ENCODE measurements around the gene PERM1.
A peak's percentile ranks its signal among the peaks of the same experiment; 100 is the strongest.
"Not testable (repeated sequence)": the region's sequence is repeated elsewhere in the genome, so short reads cannot be mapped to it uniquely, and the experiment has no call there.

PERM1 gene

GRCh38 chr1:1014799-1015681 lies 33.1 kb upstream of the PERM1 start:
- Histone ChIP-seq H3K27ac (ENCODE audit: low read depth, low read length) (no peak overlapping the region), H3K4me1 (ENCODE audit: control insufficient read depth in 1 of 2, insufficient read depth in 2 of 2, low read length in 2 of 2) (peaks cover 6 to 13% of the 10 kb centered on the region in 2 donors), H3K4me3 (ENCODE audit: low read depth in 1 of 2, low read length in 2 of 2) (no peak overlapping the region), H3K9me3 (ENCODE audit: control insufficient read depth in 1 of 2, low read length in 2 of 2) (no peaks in the 10 kb centered on the region), H3K36me3 (ENCODE audit: control insufficient read depth in 1 of 2, insufficient read depth in 2 of 2, low read length in 2 of 2) (no peaks in the 10 kb centered on the region), H3K27me3 (ENCODE audit: control insufficient read depth in 1 of 2, insufficient read depth in 2 of 2, low read length in 2 of 2) (no peaks in the 10 kb centered on the region), H3K9ac (ENCODE audit: low read depth in 1 of 2, low read length in 2 of 2) (peak overlapping the region in 1 of 2 donors; percentile 90)

- H3K9ac ChIP-seq (ENCODE audit: low read depth in 1 of 2, low read length in 2 of 2), result peak overlapping the region; percentile 90 to 93
- no peaks in the 10 kb centered on the region for H3K9me3 ChIP-seq (ENCODE audit: control insufficient read depth in 1 of 2, low read length in 2 of 2)
- no peaks in the 10 kb centered on the region for H3K36me3 ChIP-seq (ENCODE audit: control insufficient read depth in 1 of 2, insufficient read depth in 2 of 2, low read length in 2 of 2)
- peak overlapping the region; percentile 86 for H3K27ac ChIP-seq (ENCODE audit: low read depth, low read length)
- H3K4me3 ChIP-seq (ENCODE audit: low read depth in 1 of 2, low read length in 2 of 2), result peak overlapping the region; percentile 65 to 77
- H3K27me3 ChIP-seq (ENCODE audit: control insufficient read depth in 1 of 2, insufficient read depth in 2 of 2, low read length in 2 of 2), result no peaks in the 10 kb centered on the region
- H3K4me1 ChIP-seq (ENCODE audit: control insufficient read depth in 1 of 2, insufficient read depth in 2 of 2, low read length in 2 of 2), result peaks cover 6 to 13% of the 10 kb centered on the region in 2 donors
Observed at GRCh38 chr1:1013922-1014648, 32.2 kb upstream of the PERM1 start.

GRCh38 chr1:1013105-1013921 lies 31.4 kb upstream of the PERM1 start, which contains the start of gene ISG15:
Gene ISG15 (plus strand): TSS chr1:1013497. CDS start chr1:1013574, 77 bp downstream.
- Histone ChIP-seq H3K4me3 (ENCODE audit: low read depth in 1 of 2, low read length in 2 of 2) (peak within 1 kb of the TSS; percentile 65 to 77), H3K9me3 (ENCODE audit: control insufficient read depth in 1 of 2, low read length in 2 of 2) (no peaks in the 10 kb centered on the region), H3K27me3 (ENCODE audit: control insufficient read depth in 1 of 2, insufficient read depth in 2 of 2, low read length in 2 of 2) (no peaks in the 10 kb centered on the region), H3K36me3 (ENCODE audit: control insufficient read depth in 1 of 2, insufficient read depth in 2 of 2, low read length in 2 of 2) (no peaks in the 10 kb centered on the region), H3K27ac (ENCODE audit: low read depth, low read length) (peak within 1 kb of the TSS; percentile 86), H3K9ac (ENCODE audit: low read depth in 1 of 2, low read length in 2 of 2) (peak within 1 kb of the TSS; percentile 90 to 93), H3K4me1 (ENCODE audit: control insufficient read depth in 1 of 2, insufficient read depth in 2 of 2, low read length in 2 of 2) (peaks cover 6 to 13% of the 10 kb centered on the region in 2 donors)

- H3K27me3 ChIP-seq (ENCODE audit: control insufficient read depth in 1 of 2, insufficient read depth in 2 of 2, low read length in 2 of 2); H3K9me3 ChIP-seq (ENCODE audit: control insufficient read depth in 1 of 2, low read length in 2 of 2); H3K36me3 ChIP-seq (ENCODE audit: control insufficient read depth in 1 of 2, insufficient read depth in 2 of 2, low read length in 2 of 2): not testable (repeated sequence)
- Histone ChIP-seq H3K4me1 (ENCODE audit: control insufficient read depth in 1 of 2, insufficient read depth in 2 of 2, low read length in 2 of 2) (peaks cover 6 to 13% of the 10 kb centered on the region in 2 donors), H3K4me3 (ENCODE audit: low read depth in 1 of 2, low read length in 2 of 2) (peak overlapping the region; percentile 65 to 77), H3K9ac (ENCODE audit: low read depth in 1 of 2, low read length in 2 of 2) (peak overlapping the region; percentile 90 to 93), H3K27ac (ENCODE audit: low read depth, low read length) (peak overlapping the region; percentile 60)
Observed at GRCh38 chr1:1012736-1013104, 30.8 kb upstream of the PERM1 start.

GRCh38 chr1:1011396-1011949 lies 29.6 kb upstream of the PERM1 start:
- H3K27ac ChIP-seq (ENCODE audit: low read depth, low read length), result no peak overlapping the region
- no peak overlapping the region for H3K4me3 ChIP-seq (ENCODE audit: low read depth in 1 of 2, low read length in 2 of 2)
- H3K9ac ChIP-seq (ENCODE audit: low read depth in 1 of 2, low read length in 2 of 2), result no peak overlapping the region
- peaks cover 6 to 18% of the 10 kb centered on the region in 2 donors for H3K4me1 ChIP-seq (ENCODE audit: control insufficient read depth in 1 of 2, insufficient read depth in 2 of 2, low read length in 2 of 2)
- H3K9me3 ChIP-seq (ENCODE audit: control insufficient read depth in 1 of 2, low read length in 2 of 2), result no peaks in the 10 kb centered on the region
- no peaks in the 10 kb centered on the region for H3K36me3 ChIP-seq (ENCODE audit: control insufficient read depth in 1 of 2, insufficient read depth in 2 of 2, low read length in 2 of 2)
- H3K27me3 ChIP-seq (ENCODE audit: control insufficient read depth in 1 of 2, insufficient read depth in 2 of 2, low read length in 2 of 2), result peaks cover 0 to 5% of the 10 kb centered on the region in 2 donors

- not testable (repeated sequence) for H3K27ac ChIP-seq (ENCODE audit: low read depth, low read length); H3K9ac ChIP-seq (ENCODE audit: low read depth in 1 of 2, low read length in 2 of 2); H3K36me3 ChIP-seq (ENCODE audit: control insufficient read depth in 1 of 2, insufficient read depth in 2 of 2, low read length in 2 of 2); H3K4me3 ChIP-seq (ENCODE audit: low read depth in 1 of 2, low read length in 2 of 2); H3K9me3 ChIP-seq (ENCODE audit: control insufficient read depth in 1 of 2, low read length in 2 of 2)
- Histone ChIP-seq H3K4me1 (ENCODE audit: control insufficient read depth in 1 of 2, insufficient read depth in 2 of 2, low read length in 2 of 2) (peaks cover 12 to 31% of the 10 kb centered on the region in 2 donors), H3K27me3 (ENCODE audit: control insufficient read depth in 1 of 2, insufficient read depth in 2 of 2, low read length in 2 of 2) (peaks cover under 1 to 15% of the 10 kb centered on the region in 2 donors)
Observed at GRCh38 chr1:1010131-1010530, 28.2 kb upstream of the PERM1 start.

GRCh38 chr1:1006305-1007159 lies 24.6 kb upstream of the PERM1 start:
- Histone ChIP-seq H3K9ac (ENCODE audit: low read depth in 1 of 2, low read length in 2 of 2) (peak overlapping the region in 1 of 2 donors; percentile 54), H3K36me3 (ENCODE audit: control insufficient read depth in 1 of 2, insufficient read depth in 2 of 2, low read length in 2 of 2) (no peaks in the 10 kb centered on the region), H3K4me3 (ENCODE audit: low read depth in 1 of 2, low read length in 2 of 2) (peak overlapping the region; percentile 28 to 35), H3K27me3 (ENCODE audit: control insufficient read depth in 1 of 2, insufficient read depth in 2 of 2, low read length in 2 of 2) (peaks cover 17 to 38% of the 10 kb centered on the region in 2 donors), H3K9me3 (ENCODE audit: control insufficient read depth in 1 of 2, low read length in 2 of 2) (no peaks in the 10 kb centered on the region), H3K27ac (ENCODE audit: low read depth, low read length) (peak overlapping the region; percentile 51), H3K4me1 (ENCODE audit: control insufficient read depth in 1 of 2, insufficient read depth in 2 of 2, low read length in 2 of 2) (peaks cover 11 to 27% of the 10 kb centered on the region in 2 donors)

- H3K27ac ChIP-seq (ENCODE audit: low read depth, low read length), result peak overlapping the region; percentile 51
- peaks cover 15 to 32% of the 10 kb centered on the region in 2 donors for H3K4me1 ChIP-seq (ENCODE audit: control insufficient read depth in 1 of 2, insufficient read depth in 2 of 2, low read length in 2 of 2)
- peak overlapping the region; percentile 28 to 35 for H3K4me3 ChIP-seq (ENCODE audit: low read depth in 1 of 2, low read length in 2 of 2)
- H3K27me3 ChIP-seq (ENCODE audit: control insufficient read depth in 1 of 2, insufficient read depth in 2 of 2, low read length in 2 of 2), result peaks cover 24 to 44% of the 10 kb centered on the region in 2 donors
- peak overlapping the region in 1 of 2 donors; percentile 54 for H3K9ac ChIP-seq (ENCODE audit: low read depth in 1 of 2, low read length in 2 of 2)
- no peaks in the 10 kb centered on the region for H3K36me3 ChIP-seq (ENCODE audit: control insufficient read depth in 1 of 2, insufficient read depth in 2 of 2, low read length in 2 of 2)
- no peaks in the 10 kb centered on the region for H3K9me3 ChIP-seq (ENCODE audit: control insufficient read depth in 1 of 2, low read length in 2 of 2)
Observed at GRCh38 chr1:1005774-1006304, 23.9 kb upstream of the PERM1 start.
